Measurements from ENCODE around the gene BAZ2B.

GRCh38 chr2:159615367-159616285, 722 bp downstream of the BAZ2B start:
- TF ChIP-seq CTCF (conservative IDR thresholded peaks at IDR 0.05): no peak
- TF ChIP-seq ZFX (IDR thresholded peaks at IDR 0.05): peak; percentile 40; the same call in 1 of the 2 replicates

Measured in C4-2B (cell line).